RWPE2 (cell line): ENCODE measurements around the gene KCNG3.

ENCODE experiments used
- ATAC-seq: fragments of 200-7000 bp; cut with Tn5 transposase; 3 replicates; pipeline ENCODE4 v1.9.1; 2021; ENCODE audit warnings: low read depth
- DNase-seq: peaks from one replicate; pipeline ENCODE4 v3.0.0-alpha.2; 2020; ENCODE audit warnings: low spot score
- H3K27ac ChIP-seq: fragments of 450-650 bp; 2 replicates; pipeline ENCODE4 v1.5.1; 2017; ENCODE audit warnings: mild to moderate bottlenecking; ENCODE audit not compliant: poor library complexity, severe bottlenecking
- H3K27me3 ChIP-seq: fragments of 250-450 bp; sonication (Bioruptor Pico); 2 replicates; pipeline ENCODE4 v1.5.1; 2021; ENCODE audit warnings: mild to moderate bottlenecking, moderate library complexity; ENCODE audit not compliant: insufficient read depth, poor library complexity, severe bottlenecking
- H3K36me3 ChIP-seq: fragments of 250-450 bp; sonication (Bioruptor Pico); 2 replicates; pipeline ENCODE4 v1.5.1; 2020; ENCODE audit warnings: low read depth, mild to moderate bottlenecking, moderate library complexity
- H3K4me1 ChIP-seq: fragments of 250-450 bp; sonication (Bioruptor Pico); 2 replicates; pipeline ENCODE4 v1.5.1; 2021; ENCODE audit warnings: mild to moderate bottlenecking, moderate library complexity; ENCODE audit not compliant: insufficient read depth, poor library complexity, severe bottlenecking
- H3K4me3 ChIP-seq: fragments of 250-450 bp; sonication (Bioruptor Pico); 2 replicates; pipeline ENCODE4 v1.5.1; 2021; ENCODE audit warnings: mild to moderate bottlenecking, moderate library complexity; ENCODE audit not compliant: severe bottlenecking
- H3K9me3 ChIP-seq: fragments of 250-450 bp; sonication (Bioruptor Pico); 2 replicates; pipeline ENCODE4 v1.5.1; 2021; ENCODE audit warnings: mild to moderate bottlenecking, moderate library complexity; ENCODE audit not compliant: severe bottlenecking
- CTCF ChIP-seq: fragments of 450-650 bp; IDR thresholded peaks from one replicate; pipeline ENCODE4 v1.5.1; 2017; ENCODE audit warnings: mild to moderate bottlenecking, moderate library complexity; ENCODE audit not compliant: poor library complexity, severe bottlenecking

The KCNG3 gene

GRCh38 chr2:42448163-42448562, 45.6 kb downstream of the KCNG3 start:
- TF ChIP-seq CTCF: no peak
- no peaks in the 10 kb centered on the region for H3K27me3 ChIP-seq
- no peak overlapping the region for H3K27ac ChIP-seq
- no peaks in the 10 kb centered on the region for H3K36me3 ChIP-seq
- no peaks in the 10 kb centered on the region for H3K4me1 ChIP-seq
- ATAC-seq (no peak), DNase-seq (no peak)
- no peaks in the 10 kb centered on the region for H3K9me3 ChIP-seq
- no peak overlapping the region for H3K4me3 ChIP-seq

GRCh38 chr2:42446503-42447271, 47.1 kb downstream of the KCNG3 start:
- H3K27me3 ChIP-seq: no peaks in the 10 kb centered on the region
- no peak overlapping the region for H3K4me3 ChIP-seq
- ATAC-seq (no peak), DNase-seq (no peak)
- no peaks in the 10 kb centered on the region for H3K4me1 ChIP-seq
- H3K36me3 ChIP-seq: no peaks in the 10 kb centered on the region
- H3K9me3 ChIP-seq: no peaks in the 10 kb centered on the region
- no peak overlapping the region for H3K27ac ChIP-seq
- TF ChIP-seq CTCF: no peak

- H3K27ac ChIP-seq: no peak overlapping the region
- DNase-seq: no peak
- H3K36me3 ChIP-seq: no peaks in the 10 kb centered on the region
- ATAC-seq: no peak
- TF ChIP-seq CTCF: no peak
- H3K4me1 ChIP-seq: no peaks in the 10 kb centered on the region
- H3K9me3 ChIP-seq: no peaks in the 10 kb centered on the region
- no peaks in the 10 kb centered on the region for H3K27me3 ChIP-seq
- no peak overlapping the region for H3K4me3 ChIP-seq
Observed at GRCh38 chr2:42443718-42444399, 49.9 kb downstream of the KCNG3 start.

- no peak overlapping the region for H3K27ac ChIP-seq
- TF ChIP-seq CTCF: no peak
- no peaks in the 10 kb centered on the region for H3K4me1 ChIP-seq
Observed at GRCh38 chr2:42442774-42443173, 51.0 kb downstream of the KCNG3 start.

GRCh38 chr2:42438685-42439084, 55.1 kb downstream of the KCNG3 start:
- no peaks in the 10 kb centered on the region for H3K9me3 ChIP-seq
- H3K27ac ChIP-seq: no peak overlapping the region
- no peaks in the 10 kb centered on the region for H3K36me3 ChIP-seq
- H3K4me1 ChIP-seq: no peaks in the 10 kb centered on the region
- ATAC-seq: no peak
- H3K4me3 ChIP-seq: no peak overlapping the region
- H3K27me3 ChIP-seq: peaks cover 8% of the 10 kb centered on the region
- no peak for DNase-seq
- TF ChIP-seq CTCF: no peak

More at GRCh38 chr2:42442774-42443173, 51.0 kb downstream of the KCNG3 start:
- H3K36me3 ChIP-seq: no peaks in the 10 kb centered on the region
- H3K9me3 ChIP-seq: no peaks in the 10 kb centered on the region
- H3K27me3 ChIP-seq: no peaks in the 10 kb centered on the region
- DNase-seq (no peak), ATAC-seq (no peak)
- H3K4me3 ChIP-seq: no peak overlapping the region
